Measurements from ENCODE around the gene COL23A1.

Gene COL23A1

DNA sequence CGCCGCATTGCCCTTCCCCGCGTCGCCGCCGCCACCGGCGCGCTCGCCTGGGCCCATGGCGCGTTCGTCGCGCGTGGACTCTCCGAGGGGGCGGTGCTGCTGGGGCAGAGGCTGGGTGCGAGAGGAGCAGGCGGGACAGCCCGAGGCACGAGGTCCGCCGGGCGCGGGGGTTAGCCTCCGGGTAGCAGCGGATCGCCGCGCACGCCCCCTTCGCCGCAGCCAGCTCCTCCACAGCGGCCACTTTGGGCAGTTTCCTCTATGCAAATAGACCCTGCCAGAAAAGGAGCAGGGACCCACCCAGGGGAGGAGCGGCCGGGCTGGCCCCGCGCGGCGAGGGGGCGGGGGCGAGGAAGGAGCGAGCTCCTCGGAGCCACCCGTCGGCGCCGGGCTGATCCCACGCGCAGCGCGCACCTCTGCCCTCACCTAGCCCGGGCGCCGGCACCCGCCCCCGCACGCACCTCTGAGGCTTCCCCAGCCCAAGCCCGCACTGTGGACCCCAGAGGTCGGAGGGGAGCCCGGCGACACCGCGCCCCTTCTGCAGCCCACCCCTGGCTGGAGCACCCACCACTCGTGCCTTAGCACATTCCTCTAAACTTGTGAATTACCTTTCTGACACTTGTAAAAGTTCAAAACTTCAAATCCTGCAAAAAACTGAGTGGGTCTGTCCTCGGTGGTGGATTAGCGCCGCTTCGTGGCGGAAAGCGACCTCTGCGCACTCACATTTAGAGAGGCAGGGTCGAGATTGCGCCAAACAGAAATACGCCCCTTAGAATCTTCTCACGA, at the start of gene COL23A1:
COL23A1 (minus strand) TSS at position 253 of the 783 bp plus-strand sequence.
- no peak for DNase-seq

GRCh38 chr5:178637356-178638074, 47.3 kb upstream of the COL23A1 start:
- DNase-seq = no peak

DNA sequence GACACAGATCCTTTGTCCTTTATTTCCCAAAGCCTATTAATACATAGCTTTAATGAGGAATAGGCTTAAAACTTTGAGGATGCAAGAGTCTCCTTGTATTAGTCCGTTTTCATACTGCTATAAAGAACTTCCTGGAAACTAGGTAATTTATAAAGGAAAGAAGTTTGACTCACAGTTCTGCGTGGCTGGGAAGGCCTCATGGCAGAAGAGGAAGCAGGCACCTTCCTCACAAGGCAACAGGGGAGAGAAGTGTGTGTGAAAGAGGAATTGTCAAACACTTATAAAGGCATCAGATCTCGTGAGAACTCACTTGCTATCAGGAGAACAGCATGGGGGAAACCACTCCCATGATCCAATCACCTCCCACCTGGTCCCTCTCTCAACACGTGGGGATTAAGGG, 42.1 kb upstream of the COL23A1 start:
- no peak for DNase-seq

DNA sequence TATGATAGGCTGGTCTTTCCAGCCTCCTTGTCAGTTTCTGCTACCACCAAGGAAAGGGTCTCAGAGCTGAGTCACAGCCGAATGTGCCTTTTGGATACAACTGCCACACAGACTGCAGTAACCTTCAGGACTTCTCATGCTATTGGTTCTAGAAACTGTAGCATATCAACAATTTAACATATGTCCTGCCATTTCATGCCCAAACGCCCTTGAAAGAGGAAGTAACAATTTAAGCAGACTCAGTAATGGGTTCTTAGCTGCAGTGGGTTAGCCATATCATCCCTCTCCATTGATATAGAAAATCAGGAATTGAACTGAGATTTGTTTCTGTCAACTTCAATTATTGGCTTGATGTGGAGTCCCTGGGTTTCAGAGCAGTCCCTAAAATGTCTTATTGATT, 40.8 kb upstream of the COL23A1 start:
- DNase-seq = no peak

- no peak for DNase-seq
Observed at GRCh38 chr5:178630475-178630930, 40.3 kb upstream of the COL23A1 start.

DNA sequence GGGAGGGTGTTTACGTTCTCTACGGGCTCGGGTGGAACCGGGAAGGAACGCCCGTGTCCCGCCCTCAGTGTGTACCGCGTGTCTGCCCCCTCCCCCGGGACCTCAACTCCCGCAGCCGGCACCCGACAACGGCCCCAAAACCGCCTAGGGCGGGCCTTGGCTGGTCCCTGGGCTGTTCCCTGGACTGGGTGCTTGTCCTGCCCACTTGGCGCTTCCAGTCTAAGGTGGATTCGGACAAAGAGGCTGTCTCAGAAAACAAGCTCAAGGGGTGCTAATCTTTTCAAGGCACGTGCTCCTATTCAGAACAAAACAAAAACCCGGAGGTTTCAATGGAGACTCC, 37.0 kb upstream of the COL23A1 start:
- no peak for DNase-seq

GRCh38 chr5:178626484-178627258, 36.5 kb upstream of the COL23A1 start, which contains the start of gene CLK4:
CLK4 (minus strand) TSS chr5:178627050; CDS start chr5:178623416, 3,634 bp downstream.
- peak; percentile 56 for DNase-seq

GRCh38 chr5:178625679-178626483, 35.7 kb upstream of the COL23A1 start:
- DNase-seq = no peak

DNA sequence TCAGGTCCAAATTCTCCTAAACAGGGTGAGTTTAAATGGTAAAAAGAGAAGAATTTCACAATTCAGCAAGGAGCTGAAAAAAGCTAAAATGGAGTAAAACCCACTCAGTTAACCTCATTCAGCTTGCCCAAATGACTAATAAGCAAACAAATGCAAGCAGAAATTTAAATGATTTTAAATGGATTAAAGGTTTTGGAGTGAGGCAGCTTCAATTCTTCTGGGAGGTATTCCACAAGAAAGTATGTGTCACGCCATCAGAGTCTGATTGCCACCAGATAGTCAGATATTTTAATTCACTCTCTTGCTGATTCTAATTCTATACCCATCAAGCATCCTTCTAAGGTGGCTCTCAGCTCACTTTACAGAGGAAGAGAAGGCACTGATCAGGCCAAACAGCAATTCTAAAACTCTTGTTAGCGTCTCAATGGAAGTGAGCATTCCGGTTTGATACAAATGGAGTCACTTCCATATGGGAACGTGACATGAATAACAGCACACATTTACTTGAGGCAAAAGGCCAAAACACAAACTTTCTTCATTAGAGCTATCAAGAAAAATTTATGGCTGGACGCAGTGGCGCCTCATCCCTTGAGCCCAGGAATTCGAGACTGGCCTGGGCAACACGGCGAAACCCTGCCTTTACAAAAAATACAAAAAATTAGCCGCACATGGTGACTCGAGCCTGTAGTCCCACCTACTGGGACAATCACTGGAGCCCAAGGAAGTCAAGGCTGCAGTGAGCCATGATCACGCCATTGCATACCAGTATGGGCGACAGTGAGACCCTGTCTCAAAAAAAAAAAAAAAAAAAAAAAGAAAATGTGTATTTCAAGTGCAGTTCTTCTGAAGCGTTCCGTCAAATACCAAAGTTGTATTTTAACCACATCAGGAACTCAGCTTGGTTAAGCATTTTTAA, 34.7 kb upstream of the COL23A1 start:
- no peak for DNase-seq

DNA sequence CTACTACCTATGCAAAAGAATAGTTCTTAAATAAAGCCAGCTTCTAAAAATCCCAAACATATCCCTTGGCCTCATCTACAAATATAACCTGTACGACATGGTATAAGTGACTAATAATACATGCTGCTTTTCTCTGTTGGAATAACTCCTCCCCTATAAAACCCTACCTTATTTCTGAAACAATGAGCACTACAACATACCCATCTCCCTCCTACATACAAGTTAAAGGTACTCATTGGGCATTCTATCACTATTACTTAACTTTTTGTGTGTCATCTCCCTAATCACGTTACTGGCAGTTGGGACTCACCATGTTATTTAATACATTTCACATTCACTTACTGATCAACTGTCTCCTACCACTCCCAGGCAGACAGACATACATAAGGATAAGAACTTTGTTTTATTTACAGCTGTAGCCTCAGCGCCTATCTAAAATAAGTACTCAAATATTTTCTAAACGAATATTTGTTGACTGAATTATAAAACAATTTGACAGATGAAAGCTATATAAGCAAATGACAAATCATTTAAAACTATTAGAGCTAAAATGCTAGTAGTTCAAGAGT, 32.6 kb upstream of the COL23A1 start:
- no peak for DNase-seq

GRCh38 chr5:178619390-178619789, 29.2 kb upstream of the COL23A1 start:
- DNase-seq = no peak

DNA sequence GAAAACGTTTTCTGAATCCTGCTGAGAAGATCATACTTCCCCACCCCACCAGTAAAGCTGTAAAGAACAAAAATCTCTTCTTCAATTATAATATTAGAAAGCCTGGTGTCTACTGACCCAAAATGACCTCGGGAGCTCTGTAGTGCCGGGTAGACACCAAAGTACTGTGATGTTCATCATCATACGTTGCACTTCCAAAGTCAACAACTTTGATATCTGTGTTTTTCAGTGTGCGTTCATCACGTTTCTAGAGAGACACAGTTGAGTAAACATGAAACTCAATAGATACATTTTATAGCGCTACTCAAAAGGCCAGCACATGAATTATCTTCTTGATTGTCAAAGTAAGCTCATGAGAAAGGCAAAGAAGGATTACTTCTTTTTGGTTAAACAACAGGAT, 22.1 kb upstream of the COL23A1 start:
- DNase-seq = no peak

- no peak for DNase-seq
Observed at GRCh38 chr5:178606269-178606668, 16.1 kb upstream of the COL23A1 start.

DNA sequence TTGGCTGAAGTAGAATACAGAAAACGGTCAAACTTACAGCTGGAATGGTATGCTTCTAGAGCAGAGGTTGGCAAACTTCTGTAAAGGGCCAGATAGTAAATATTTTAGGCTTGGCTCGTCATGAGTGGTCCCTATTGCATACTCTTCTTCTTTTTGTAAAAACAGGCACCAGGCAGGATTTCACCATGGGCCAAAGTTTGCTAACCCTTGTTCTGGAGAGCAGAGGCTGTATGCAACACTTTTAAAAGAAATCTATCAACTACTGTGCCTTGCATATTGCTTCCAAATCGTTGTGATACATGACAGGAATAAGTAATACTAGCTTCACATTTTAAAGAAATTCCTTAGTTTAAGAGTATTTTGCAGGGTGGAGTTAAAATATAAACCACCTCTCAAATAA, 15.6 kb upstream of the COL23A1 start:
- DNase-seq = no peak

- no peak for DNase-seq
Observed at GRCh38 chr5:178602752-178603151, 12.6 kb upstream of the COL23A1 start.

DNA sequence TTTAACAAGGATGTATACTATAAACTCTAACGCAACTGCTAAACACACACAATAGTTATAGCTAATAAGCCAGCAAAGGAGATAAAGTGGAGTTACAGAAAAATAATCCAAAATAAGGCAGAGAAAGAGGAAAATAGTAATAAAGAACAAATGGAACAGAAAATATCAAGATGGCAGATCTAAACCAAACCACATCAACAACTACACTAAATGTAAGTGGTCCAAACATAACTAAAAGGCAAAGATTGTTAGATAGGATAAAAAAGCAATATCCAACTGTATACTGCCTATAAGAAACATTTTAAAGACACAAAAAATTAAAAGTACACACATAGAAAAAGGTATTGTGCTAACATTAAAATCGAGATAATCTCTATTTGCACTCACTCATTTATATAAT, 5.6 kb upstream of the COL23A1 start:
- DNase-seq = no peak

DNA sequence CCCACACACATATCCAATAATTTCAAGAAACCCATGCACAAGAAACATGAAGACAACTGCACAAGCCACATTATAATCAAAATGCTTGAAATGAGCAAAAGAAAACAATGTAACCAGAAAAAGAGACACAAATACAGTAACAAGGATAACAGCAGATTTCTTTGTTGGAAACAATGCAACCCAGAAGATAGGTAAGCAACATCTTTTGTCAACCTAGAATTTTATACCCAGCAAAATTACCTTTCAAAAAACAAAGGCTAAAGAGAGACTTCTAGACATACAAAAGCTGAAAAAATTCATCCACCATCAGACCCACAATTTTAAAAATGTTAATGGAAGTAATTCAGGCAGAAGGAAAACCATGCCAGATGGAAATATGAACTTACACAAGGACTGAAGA, 5.0 kb upstream of the COL23A1 start:
- no peak for DNase-seq

GRCh38 chr5:178590924-178591423, 781 bp upstream of the COL23A1 start:
- DNase-seq = no peak

DNA sequence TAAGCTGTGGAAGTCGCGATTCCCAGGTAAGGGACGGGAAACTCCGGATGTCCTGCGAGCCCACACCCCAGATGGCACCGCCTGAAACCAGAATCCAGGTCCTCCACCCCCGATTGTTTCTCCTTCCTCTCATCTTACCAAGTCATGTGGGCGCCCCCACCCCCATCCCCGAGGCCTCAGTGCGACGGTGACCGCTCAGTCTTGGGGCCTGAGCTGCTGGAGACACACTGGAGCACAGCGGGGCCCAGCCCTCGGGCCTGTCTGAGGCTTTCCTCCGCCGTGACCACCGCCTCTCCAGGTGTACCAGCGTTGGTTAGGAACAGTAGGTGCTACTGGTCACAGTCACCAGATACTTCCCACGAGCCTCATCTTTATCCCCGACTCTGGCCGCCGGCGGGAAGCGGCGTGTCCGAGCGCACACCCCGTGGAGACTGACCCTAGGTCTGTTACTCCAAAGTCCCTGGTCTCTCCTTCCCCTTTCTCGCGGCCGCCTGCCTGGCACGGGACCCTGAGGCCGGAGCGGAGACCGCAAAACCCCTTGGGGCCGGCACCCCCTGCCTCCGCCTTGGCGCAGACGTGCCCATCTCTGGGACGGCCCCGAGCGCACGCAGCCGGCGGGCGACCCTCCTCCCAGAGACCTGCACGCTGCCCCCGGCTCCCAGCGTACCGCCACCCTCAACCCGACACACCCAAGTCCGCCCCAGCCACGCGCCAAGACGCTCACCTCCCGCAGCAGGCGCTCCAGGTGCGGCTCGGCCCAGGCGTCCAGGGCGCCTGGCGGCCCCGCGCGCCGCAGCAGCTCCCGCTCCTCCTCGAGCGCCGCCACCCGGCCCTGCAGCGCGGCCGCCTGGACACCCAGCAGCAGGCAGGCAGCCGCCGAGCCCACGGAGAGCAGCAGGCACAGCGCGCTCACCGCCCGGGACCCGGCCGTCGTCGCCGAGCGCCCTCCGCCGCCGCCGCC, 733 bp downstream of the COL23A1 start:
- DNase-seq = no peak

DNA sequence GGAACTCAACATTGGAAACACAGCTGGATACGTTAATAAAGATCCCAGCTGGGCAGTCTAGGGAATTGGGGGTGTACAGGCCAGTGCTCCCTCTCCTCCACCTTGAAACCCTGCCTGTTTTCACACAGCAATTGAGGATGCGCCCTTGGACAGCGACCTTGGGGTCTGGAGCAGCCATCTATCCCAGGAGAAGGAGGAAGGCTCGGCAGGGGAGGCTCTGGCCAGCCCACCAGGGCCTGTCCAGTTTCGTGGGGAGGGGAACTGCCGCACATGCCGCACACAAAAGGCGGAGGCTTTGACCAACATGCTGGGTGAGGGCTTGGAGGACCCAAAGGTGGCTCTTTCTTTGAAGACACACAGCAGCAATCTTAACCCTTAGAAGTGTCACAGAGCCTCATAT, 1.4 kb downstream of the COL23A1 start:
- DNase-seq = no peak

Data from NCI-H2107 (cell line).